Heart left ventricle (tissue), 13 donors: Measurements from ENCODE around the gene MYH15.

Experiments used
- CTCF ChIP-seq, 12 donors: fragments of 200-600 bp; sonication (generic) in 4 of 12; IDR thresholded peaks; one replicate each; pipeline versions ENCODE4 v1.5.0 to v1.8.0; 2018 to 2022; ENCODE audit warnings: antibody characterized with exemption in 12 of 12, mild to moderate bottlenecking in 5 of 12
- POLR2A ChIP-seq, 2 donors: fragments of 450-650 bp; IDR thresholded peaks; one replicate each; pipeline ENCODE4 v1.6.1; 2017; ENCODE audit warnings: antibody characterized with exemption in 2 of 2, mild to moderate bottlenecking in 2 of 2, moderate library complexity in 2 of 2
- donor health status: ischemic (EF 13 %, LVEDD 7.1; RV severe dilation, severe dysfunction).
- donor health status: DM: no; HTN: yes; CAD: no.
- donor health status: DM: no; HTN: no; CAD: no.
- donor health status: ischemic (EF 25% LVEDD 6.9; RV normal size, moderate dysfunction).
- donor health status: ischemic (EF 25% LVEDD 5.7; RV mildly dilated, moderate dysfunction).
- donor health status: ischemic (EF 35%, LVEDD 5.7; RV mildly dilated, moderate dysfunction).
- donor health status: nonischemic (EF 11% LVEDD 7.7; RV severe dilation, severe dysfunction).
- donor health status: DM: yes; HTN: yes; CAD: no.
- donor health status: PGD.
- donor health status: ischemic (EF 29% LVEDD 5.4; RV normal size, mild dysfunction).
- donor health status: nonischemic (EF 23%, LVEDD 6.1; RV moderate dilation, normal function).

- TF ChIP-seq POLR2A (IDR thresholded peaks at IDR 0.05) (no peak), CTCF (IDR thresholded peaks at IDR 0.05) (no peak)
Measured at GRCh38 chr3:108448593-108448992, 61.8 kb downstream of the MYH15 start.
